Testis (tissue), 2 donors: ENCODE results near the gene NTM.

Experiments used
- POLR2A ChIP-seq: fragments of 450-650 bp; IDR thresholded peaks from one replicate; pipeline ENCODE4 v1.6.1; 2017; ENCODE audit warnings: antibody characterized with exemption, mild to moderate bottlenecking, moderate library complexity
- TF ChIP-seq, protein P1 (sequence below), 3 experiments: fragments of 450-650 bp in 2 of 3; fragments of 200-600 bp in 1 of 3; sonication (generic) in 1 of 3; IDR thresholded peaks; one replicate each; pipeline ENCODE4 v1.5.1; 2016 to 2019; ENCODE audit warnings: antibody characterized with exemption in 3 of 3, mild to moderate bottlenecking in 2 of 3, moderate library complexity in 1 of 3

DNA sequence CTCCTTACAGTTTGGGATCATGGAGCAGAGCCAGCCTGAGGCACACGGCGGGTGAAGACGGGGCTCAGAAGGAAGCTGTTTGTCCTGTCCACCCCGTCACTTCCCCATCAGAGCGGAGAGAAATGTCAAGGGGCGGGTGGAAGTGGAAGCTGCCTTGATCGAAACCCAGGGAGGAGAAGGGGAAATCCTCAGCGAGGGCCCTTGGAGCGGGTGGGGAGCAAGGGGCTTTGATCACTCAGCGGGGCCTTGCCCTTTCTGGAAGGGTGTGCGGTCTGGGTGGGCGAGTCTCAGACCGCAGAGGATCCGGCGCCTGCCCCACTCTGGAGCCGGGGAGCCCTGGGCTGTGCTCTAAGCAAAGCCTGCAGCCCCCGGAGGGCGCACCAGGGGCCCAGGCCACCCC is 320.4 kb downstream of the NTM start:
- TF ChIP-seq, protein P1, sequence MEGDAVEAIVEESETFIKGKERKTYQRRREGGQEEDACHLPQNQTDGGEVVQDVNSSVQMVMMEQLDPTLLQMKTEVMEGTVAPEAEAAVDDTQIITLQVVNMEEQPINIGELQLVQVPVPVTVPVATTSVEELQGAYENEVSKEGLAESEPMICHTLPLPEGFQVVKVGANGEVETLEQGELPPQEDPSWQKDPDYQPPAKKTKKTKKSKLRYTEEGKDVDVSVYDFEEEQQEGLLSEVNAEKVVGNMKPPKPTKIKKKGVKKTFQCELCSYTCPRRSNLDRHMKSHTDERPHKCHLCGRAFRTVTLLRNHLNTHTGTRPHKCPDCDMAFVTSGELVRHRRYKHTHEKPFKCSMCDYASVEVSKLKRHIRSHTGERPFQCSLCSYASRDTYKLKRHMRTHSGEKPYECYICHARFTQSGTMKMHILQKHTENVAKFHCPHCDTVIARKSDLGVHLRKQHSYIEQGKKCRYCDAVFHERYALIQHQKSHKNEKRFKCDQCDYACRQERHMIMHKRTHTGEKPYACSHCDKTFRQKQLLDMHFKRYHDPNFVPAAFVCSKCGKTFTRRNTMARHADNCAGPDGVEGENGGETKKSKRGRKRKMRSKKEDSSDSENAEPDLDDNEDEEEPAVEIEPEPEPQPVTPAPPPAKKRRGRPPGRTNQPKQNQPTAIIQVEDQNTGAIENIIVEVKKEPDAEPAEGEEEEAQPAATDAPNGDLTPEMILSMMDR (IDR thresholded peaks at IDR 0.05), result no peak
- TF ChIP-seq POLR2A, result no peak
